ENCODE data around the gene METTL25. TPM values are rescaled to one million over a fixed set of nuclear protein-coding genes. Genes with fewer than 3 reads are reported as not detected.

Gene METTL25
- total RNA-seq, 2 experiments from 2014 or later: 8.0 to 12.5 TPM

- H3K9me3 ChIP-seq (ENCODE audit: low read length): no peaks in the 10 kb centered on the region
- CTCF ChIA-PET (ENCODE audit: unreplicated experiment): no interaction called here
- POLR2A ChIA-PET: interaction anchor here (0.6 kb wide), 1 partner anchor 645 kb away, joined by 3 read pairs; no protein-coding TSS in a partner anchor
- TF ChIP-seq CTCF (conservative IDR thresholded peaks at IDR 0.05; ENCODE audit: low read length) (no peak), EZH2phosphoT487 (IDR thresholded peaks at IDR 0.05; ENCODE audit: borderline replicate concordance, low read depth, low read length) (no peak)
- H3K79me2 ChIP-seq (ENCODE audit: insufficient read depth, low read depth, low read length): no peaks in the 10 kb centered on the region
- no peak overlapping the region for H3K4me3 ChIP-seq (ENCODE audit: low read depth, low read length, poor library complexity, severe bottlenecking)
- H3K4me2 ChIP-seq (ENCODE audit: low read length): no peak overlapping the region
- H3K36me3 ChIP-seq (ENCODE audit: insufficient read depth, low read length): no peaks in the 10 kb centered on the region
- no peaks in the 10 kb centered on the region for H3K4me1 ChIP-seq (ENCODE audit: insufficient read depth, low read length, poor library complexity, severe bottlenecking)
- no peaks in the 10 kb centered on the region for H4K20me1 ChIP-seq (ENCODE audit: insufficient read depth, low read length)
- H2AFZ ChIP-seq (ENCODE audit: low read length): no peak overlapping the region
- no peak for DNase-seq (ENCODE audit: low spot score)
- no peaks in the 10 kb centered on the region for H3K9me2 ChIP-seq (ENCODE audit: insufficient read depth, low read length)
- intact Hi-C loops (cut with micrococcal nuclease; ENCODE audit: unreplicated experiment): loop anchor here (2.0 kb wide), 1 partner anchor 683 kb away; no protein-coding TSS in a partner anchor
- no peak overlapping the region for H3K27ac ChIP-seq (ENCODE audit: low read depth, low read length, poor library complexity, severe bottlenecking)
- BruUV-seq (replicated peaks): no TSS peak
Observed at GRCh38 chr12:82327861-82328260, 30.5 kb upstream of the METTL25 start.

- Histone ChIP-seq H4K20me1 (ENCODE audit: insufficient read depth, low read length) (no peaks in the 10 kb centered on the region), H3K4me3 (ENCODE audit: low read depth, low read length, poor library complexity, severe bottlenecking) (no peak overlapping the region), H3K9me2 (ENCODE audit: insufficient read depth, low read length) (no peaks in the 10 kb centered on the region), H2AFZ (ENCODE audit: low read length) (no peak overlapping the region), H3K79me2 (ENCODE audit: insufficient read depth, low read depth, low read length) (no peaks in the 10 kb centered on the region), H3K9me3 (ENCODE audit: low read length) (no peaks in the 10 kb centered on the region), H3K36me3 (ENCODE audit: insufficient read depth, low read length) (no peaks in the 10 kb centered on the region), H3K4me1 (ENCODE audit: insufficient read depth, low read length, poor library complexity, severe bottlenecking) (no peaks in the 10 kb centered on the region), H3K27ac (ENCODE audit: low read depth, low read length, poor library complexity, severe bottlenecking) (no peak overlapping the region), H3K4me2 (ENCODE audit: low read length) (no peak overlapping the region)
- ChIA-PET POLR2A (no interaction called here), CTCF (ENCODE audit: unreplicated experiment) (no interaction called here)
- no peak for DNase-seq (ENCODE audit: low spot score)
- no peak for TF ChIP-seq EZH2phosphoT487 (IDR thresholded peaks at IDR 0.05; ENCODE audit: borderline replicate concordance, low read depth, low read length)
- no peak for TF ChIP-seq CTCF (conservative IDR thresholded peaks at IDR 0.05; ENCODE audit: low read length)
- BruUV-seq (replicated peaks): no TSS peak
- intact Hi-C loops (cut with micrococcal nuclease; ENCODE audit: unreplicated experiment): no loop called here
Observed at GRCh38 chr12:82329508-82329907, 28.8 kb upstream of the METTL25 start.

- H3K36me3 ChIP-seq (ENCODE audit: insufficient read depth, low read length): peaks cover 65% of the 10 kb centered on the region
- peaks cover 9% of the 10 kb centered on the region; the same call in 1 of the 2 replicates for H3K79me2 ChIP-seq (ENCODE audit: insufficient read depth, low read depth, low read length)
- TF ChIP-seq EZH2phosphoT487 (IDR thresholded peaks at IDR 0.05; ENCODE audit: borderline replicate concordance, low read depth, low read length) (no peak), CTCF (conservative IDR thresholded peaks at IDR 0.05; ENCODE audit: low read length) (no peak)
- ChIA-PET POLR2A (interaction anchor here (1.0 to 2.0 kb wide), 2 partner anchors 9 to 27 kb away, joined by 3 to 5 read pairs; no protein-coding TSS in a partner anchor), CTCF (ENCODE audit: unreplicated experiment) (no interaction called here)
- no peaks in the 10 kb centered on the region for H4K20me1 ChIP-seq (ENCODE audit: insufficient read depth, low read length)
- no peaks in the 10 kb centered on the region for H3K9me3 ChIP-seq (ENCODE audit: low read length)
- H3K9me2 ChIP-seq (ENCODE audit: insufficient read depth, low read length): no peaks in the 10 kb centered on the region
- BruUV-seq (replicated peaks): no TSS peak
- no peak overlapping the region for H3K4me2 ChIP-seq (ENCODE audit: low read length)
- no peak for DNase-seq (ENCODE audit: low spot score)
- H2AFZ ChIP-seq (ENCODE audit: low read length): no peak overlapping the region
- H3K27ac ChIP-seq (ENCODE audit: low read depth, low read length, poor library complexity, severe bottlenecking): no peak overlapping the region
- intact Hi-C loops (cut with micrococcal nuclease; ENCODE audit: unreplicated experiment): no loop called here
- H3K4me3 ChIP-seq (ENCODE audit: low read depth, low read length, poor library complexity, severe bottlenecking): no peak overlapping the region
- no peaks in the 10 kb centered on the region for H3K4me1 ChIP-seq (ENCODE audit: insufficient read depth, low read length, poor library complexity, severe bottlenecking)
Observed at GRCh38 chr12:82350161-82350560, 8.2 kb upstream of the METTL25 start.
